ENCODE results near the gene LRRC56. TPM values are rescaled to one million over a fixed set of nuclear protein-coding genes. Genes with fewer than 3 reads are reported as not detected.
A peak's percentile ranks its signal among the peaks of the same experiment; 100 is the strongest.

The LRRC56 gene
- total and polyA plus RNA-seq, 2 of the 13 experiments (the other 11 are each of a cell fraction or from before 2014, with no cell fraction given), result 0.11 to 0.29 TPM

DNA sequence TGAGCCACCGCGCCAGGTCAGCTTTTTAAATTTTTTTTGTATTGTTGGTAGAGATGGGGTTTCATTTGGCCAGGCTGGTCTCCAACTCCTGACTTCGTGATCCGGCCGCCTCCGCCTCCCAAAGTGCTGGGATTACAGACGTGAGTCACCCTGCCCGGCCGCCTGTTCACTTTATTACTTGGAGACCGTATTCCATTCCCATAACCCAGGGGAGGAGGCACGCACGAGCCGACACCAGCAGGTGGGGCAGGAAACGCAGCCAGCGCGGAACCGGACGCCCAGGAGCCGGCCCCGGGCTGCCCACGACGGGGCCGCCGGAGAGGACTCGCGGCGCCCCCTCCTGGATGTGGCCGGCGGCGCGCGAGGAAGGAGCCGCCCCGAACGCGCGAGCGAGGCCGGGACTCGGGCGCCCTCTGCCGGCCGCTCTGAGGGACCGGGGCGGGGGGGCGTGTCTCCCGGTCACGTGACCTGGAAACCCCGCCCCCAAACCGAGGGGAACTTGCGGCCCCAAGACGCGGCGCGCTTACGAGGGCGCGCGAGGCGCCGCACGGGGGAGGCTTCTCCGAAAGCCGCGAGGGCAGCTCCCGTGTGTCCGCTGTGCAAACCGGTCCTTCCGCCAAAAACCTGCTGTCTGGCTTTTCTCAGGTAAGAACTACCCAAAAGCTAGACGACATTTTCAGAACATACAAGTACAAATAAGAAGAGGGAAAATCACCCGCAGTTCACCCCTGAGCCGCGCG is 18.7 kb upstream of the LRRC56 start (continued):
- TF ChIP-seq ZNF747 (CRISPR knock-in tag; IDR thresholded peaks at IDR 0.05; ENCODE audit: borderline replicate concordance) (peak; percentile 48; the same call in 1 of the 2 replicates), ISL2 (CRISPR knock-in tag; IDR thresholded peaks at IDR 0.05) (peak; percentile 38; the same call in 1 of the 2 replicates), MXD4 (CRISPR knock-in tag; IDR thresholded peaks at IDR 0.05) (peak; percentile 65; the same call in 1 of the 2 replicates), HNRNPK (IDR thresholded peaks at IDR 0.05; ENCODE audit: low read depth, low read length, poor library complexity, severe bottlenecking) (peak; percentile 50), GATAD2A (CRISPR knock-in tag; IDR thresholded peaks at IDR 0.05) (no peak), ZNF34 (CRISPR knock-in tag; IDR thresholded peaks at IDR 0.05; ENCODE audit: borderline replicate concordance) (no peak), ZNF12 (CRISPR knock-in tag; IDR thresholded peaks at IDR 0.05) (peak; percentile 45; the same call in 1 of the 2 replicates), ZNF160 (CRISPR knock-in tag; IDR thresholded peaks at IDR 0.05) (0 out of 2 replicates have a peak, but pooled peaks have one; percentile 44), SAFB2 (CRISPR knock-in tag; IDR thresholded peaks at IDR 0.05; ENCODE audit: borderline replicate concordance, low read depth) (0 out of 2 replicates have a peak, but pooled peaks have one; percentile 55), HOXA3 (CRISPR knock-in tag; IDR thresholded peaks at IDR 0.05) (peak; percentile 69; the same call in 1 of the 2 replicates), HIVEP1 (CRISPR knock-in tag; IDR thresholded peaks at IDR 0.05) (peak; percentile 47; the same call in 1 of the 2 replicates), ZC3H13 (CRISPR knock-in tag; IDR thresholded peaks at IDR 0.05) (peak; percentile 72; the same call in 1 of the 2 replicates), NR2C2 (CRISPR knock-in tag; IDR thresholded peaks at IDR 0.05; ENCODE audit: borderline replicate concordance) (0 out of 2 replicates have a peak, but pooled peaks have one; percentile 34), ZNF230 (CRISPR knock-in tag; IDR thresholded peaks at IDR 0.05) (no peak), MTF2 (CRISPR knock-in tag; IDR thresholded peaks at IDR 0.05; ENCODE audit: borderline replicate concordance) (peak; percentile 78; the same call in 1 of the 2 replicates), MAZ (IDR thresholded peaks at IDR 0.05; ENCODE audit: borderline replicate concordance, low read depth, low read length) (peak; percentile 68; the same call in 1 of the 2 replicates), MAZ (CRISPR knock-in tag; IDR thresholded peaks at IDR 0.05; ENCODE audit: low read depth) (peak; percentile 94), MIER2 (CRISPR knock-in tag; IDR thresholded peaks at IDR 0.05) (no peak)
- TF ChIP-seq, protein P1, sequence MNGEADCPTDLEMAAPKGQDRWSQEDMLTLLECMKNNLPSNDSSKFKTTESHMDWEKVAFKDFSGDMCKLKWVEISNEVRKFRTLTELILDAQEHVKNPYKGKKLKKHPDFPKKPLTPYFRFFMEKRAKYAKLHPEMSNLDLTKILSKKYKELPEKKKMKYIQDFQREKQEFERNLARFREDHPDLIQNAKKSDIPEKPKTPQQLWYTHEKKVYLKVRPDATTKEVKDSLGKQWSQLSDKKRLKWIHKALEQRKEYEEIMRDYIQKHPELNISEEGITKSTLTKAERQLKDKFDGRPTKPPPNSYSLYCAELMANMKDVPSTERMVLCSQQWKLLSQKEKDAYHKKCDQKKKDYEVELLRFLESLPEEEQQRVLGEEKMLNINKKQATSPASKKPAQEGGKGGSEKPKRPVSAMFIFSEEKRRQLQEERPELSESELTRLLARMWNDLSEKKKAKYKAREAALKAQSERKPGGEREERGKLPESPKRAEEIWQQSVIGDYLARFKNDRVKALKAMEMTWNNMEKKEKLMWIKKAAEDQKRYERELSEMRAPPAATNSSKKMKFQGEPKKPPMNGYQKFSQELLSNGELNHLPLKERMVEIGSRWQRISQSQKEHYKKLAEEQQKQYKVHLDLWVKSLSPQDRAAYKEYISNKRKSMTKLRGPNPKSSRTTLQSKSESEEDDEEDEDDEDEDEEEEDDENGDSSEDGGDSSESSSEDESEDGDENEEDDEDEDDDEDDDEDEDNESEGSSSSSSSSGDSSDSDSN (CRISPR knock-in tag; IDR thresholded peaks at IDR 0.05), result peak; percentile 91
- TF ChIP-seq, protein P2, sequence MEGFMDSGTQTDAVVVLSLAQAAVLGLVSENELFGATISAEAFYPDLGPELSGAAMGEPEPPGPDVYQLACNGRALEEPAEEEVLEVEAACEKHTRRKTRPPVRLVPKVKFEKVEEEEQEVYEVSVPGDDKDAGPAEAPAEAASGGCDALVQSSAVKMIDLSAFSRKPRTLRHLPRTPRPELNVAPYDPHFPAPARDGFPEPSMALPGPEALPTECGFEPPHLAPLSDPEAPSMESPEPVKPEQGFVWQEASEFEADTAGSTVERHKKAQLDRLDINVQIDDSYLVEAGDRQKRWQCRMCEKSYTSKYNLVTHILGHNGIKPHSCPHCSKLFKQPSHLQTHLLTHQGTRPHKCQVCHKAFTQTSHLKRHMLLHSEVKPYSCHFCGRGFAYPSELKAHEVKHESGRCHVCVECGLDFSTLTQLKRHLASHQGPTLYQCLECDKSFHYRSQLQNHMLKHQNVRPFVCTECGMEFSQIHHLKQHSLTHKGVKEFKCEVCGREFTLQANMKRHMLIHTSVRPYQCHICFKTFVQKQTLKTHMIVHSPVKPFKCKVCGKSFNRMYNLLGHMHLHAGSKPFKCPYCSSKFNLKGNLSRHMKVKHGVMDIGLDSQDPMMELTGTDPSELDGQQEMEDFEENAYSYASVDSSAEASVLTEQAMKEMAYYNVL (CRISPR knock-in tag; IDR thresholded peaks at IDR 0.05; ENCODE audit: borderline replicate concordance), result peak; percentile 77; the same call in 1 of the 2 replicates
